HG02840 (cell line): ENCODE data around the gene PCDHA1.
"Not testable (repeated sequence)": the region's sequence is repeated elsewhere in the genome, so short reads cannot be mapped to it uniquely, and the experiment has no call there.

Source experiments
- ATAC-seq: cut with Tn5 transposase; IDR thresholded peaks from one replicate; pipeline ENCODE4 v1.9.1; 2021; ENCODE audit warnings: mild to moderate bottlenecking, moderate library complexity, moderate number of reproducible peaks; ENCODE audit not compliant: unreplicated experiment, low FRiP score

The PCDHA1 gene

DNA sequence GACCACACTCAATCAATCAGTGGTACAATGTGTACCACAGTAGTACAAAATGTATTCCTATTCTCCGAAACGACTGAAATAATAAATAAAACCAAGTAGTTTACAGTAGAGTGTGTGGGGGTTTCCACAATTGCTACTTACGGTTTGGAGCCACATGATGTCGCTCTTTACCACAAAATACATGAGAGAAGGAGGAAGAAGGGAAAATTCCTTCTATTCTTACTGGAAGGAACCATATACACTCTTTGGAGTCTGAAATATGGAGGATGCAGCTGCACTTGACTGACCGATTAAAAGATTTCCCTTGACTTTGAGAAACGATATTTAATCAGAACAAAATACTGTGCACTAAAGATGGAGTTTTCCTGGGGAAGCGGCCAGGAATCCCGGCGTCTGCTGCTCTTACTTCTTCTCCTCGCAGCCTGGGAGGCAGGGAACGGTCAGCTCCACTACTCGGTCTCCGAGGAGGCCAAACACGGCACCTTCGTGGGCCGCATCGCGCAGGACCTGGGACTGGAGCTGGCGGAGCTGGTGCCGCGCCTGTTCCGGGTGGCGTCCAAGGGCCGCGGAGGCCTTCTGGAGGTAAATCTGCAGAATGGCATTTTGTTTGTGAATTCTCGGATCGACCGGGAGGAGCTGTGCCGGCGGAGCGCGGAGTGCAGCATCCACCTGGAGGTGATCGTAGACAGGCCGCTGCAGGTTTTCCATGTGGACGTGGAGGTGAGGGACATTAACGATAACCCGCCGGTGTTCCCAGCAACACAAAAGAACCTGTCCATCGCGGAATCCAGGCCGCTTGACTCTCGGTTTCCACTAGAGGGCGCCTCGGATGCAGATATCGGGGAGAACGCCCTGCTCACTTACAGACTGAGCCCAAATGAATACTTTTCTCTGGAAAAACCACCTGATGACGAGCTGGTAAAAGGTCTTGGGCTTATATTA is 21.2 kb downstream of the PCDHA1 start, which contains the start of gene PCDHA4:
TSS of gene PCDHA4 (plus strand) at position 235 of the 942 bp plus-strand sequence.
- ATAC-seq, result no peak

DNA sequence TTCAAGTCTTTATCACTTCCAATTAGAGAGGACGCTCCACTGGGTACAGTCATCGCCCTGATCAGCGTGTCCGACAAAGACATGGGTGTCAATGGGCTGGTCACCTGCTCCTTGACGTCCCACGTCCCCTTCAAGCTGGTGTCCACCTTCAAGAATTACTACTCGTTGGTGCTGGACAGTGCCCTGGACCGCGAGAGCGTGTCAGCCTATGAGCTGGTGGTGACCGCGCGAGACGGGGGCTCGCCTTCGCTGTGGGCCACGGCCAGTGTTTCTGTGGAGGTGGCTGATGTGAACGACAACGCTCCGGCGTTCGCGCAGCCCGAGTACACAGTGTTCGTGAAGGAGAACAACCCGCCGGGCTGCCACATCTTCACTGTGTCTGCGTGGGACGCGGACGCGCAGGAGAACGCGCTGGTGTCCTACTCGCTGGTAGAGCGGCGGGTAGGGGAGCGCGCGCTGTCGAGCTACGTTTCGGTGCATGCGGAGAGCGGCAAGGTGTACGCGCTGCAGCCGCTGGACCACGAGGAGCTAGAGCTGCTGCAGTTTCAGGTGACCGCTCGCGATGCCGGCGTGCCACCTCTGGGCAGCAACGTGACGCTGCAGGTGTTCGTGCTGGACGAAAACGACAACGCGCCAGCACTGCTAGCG is 22.4 kb downstream of the PCDHA1 start:
- not testable (repeated sequence) for ATAC-seq

DNA sequence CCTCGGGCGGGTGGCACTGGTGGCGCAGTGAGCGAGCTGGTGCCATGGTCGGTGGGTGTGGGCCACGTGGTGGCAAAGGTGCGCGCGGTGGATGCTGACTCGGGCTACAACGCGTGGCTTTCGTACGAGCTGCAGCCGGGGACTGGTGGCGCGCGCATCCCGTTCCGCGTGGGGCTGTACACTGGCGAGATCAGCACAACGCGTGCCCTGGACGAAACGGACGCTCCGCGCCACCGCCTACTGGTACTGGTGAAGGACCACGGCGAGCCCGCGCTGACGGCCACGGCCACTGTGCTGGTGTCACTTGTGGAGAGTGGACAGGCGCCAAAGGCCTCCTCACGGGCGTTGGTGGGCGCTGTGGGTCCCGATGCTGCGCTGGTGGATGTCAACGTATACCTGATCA is 22.9 kb downstream of the PCDHA1 start:
- no peak for ATAC-seq

DNA sequence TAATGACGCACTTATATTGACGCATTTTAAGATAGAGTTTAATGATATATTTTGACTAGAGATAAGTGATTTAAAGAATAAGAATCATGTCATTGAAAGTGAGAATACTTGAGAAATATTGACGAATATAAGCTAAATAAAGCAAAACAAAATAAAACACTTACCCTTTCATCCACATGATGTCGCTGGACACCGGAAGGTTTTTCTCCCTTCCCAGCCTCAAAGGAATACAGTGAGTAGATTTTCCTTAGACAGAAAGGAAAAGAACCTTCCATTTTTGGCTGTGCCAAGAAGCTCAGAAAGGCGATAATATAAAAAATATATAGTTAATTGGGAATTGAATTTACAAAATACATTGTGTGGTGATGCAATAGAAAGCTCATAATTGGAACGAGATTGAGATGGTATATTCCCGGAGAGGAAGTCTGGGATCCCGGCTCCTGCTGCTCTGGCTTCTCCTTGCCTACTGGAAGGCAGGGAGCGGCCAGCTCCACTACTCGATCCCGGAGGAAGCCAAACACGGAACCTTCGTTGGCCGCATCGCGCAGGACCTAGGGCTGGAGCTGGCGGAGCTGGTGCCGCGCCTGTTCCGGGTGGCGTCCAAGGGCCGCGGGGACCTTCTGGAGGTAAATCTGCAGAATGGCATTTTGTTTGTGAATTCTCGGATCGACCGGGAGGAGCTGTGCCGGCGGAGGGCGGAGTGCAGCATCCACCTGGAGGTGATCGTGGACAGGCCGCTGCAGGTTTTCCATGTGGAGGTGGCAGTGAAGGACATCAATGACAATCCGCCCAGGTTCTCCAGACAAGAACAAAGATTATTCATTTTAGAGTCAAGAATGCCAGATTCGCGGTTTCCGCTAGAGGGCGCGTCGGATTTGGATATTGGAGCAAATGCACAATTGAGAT is 35.7 kb downstream of the PCDHA1 start, which contains the start of gene PCDHA5:
TSS of gene PCDHA5 (plus strand) at position 239 of the 906 bp plus-strand sequence.
- ATAC-seq, result no peak

DNA sequence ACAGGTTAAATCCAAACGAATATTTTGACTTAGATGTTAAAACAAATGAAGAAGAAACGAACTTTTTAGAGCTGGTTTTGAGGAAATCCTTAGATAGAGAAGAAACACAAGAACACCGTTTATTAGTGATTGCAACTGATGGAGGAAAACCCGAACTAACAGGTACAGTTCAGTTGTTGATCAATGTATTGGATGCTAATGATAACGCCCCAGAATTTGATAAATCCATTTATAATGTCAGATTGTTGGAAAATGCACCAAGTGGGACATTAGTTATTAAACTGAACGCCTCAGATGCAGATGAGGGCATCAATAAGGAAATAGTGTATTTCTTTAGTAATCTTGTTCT is 36.3 kb downstream of the PCDHA1 start:
- no peak for ATAC-seq

DNA sequence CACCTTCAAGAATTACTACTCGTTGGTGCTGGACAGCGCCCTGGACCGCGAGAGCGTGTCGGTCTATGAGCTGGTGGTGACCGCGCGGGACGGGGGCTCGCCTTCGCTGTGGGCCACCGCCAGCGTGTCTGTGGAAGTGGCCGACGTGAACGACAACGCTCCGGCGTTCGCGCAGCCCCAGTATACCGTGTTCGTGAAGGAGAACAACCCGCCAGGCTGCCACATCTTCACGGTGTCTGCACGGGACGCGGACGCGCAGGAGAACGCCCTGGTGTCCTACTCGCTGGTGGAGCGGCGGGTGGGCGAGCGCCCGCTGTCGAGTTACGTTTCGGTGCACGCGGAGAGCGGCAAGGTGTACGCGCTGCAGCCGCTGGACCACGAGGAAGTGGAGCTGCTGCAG is 37.0 kb downstream of the PCDHA1 start:
- not testable (repeated sequence) for ATAC-seq

DNA sequence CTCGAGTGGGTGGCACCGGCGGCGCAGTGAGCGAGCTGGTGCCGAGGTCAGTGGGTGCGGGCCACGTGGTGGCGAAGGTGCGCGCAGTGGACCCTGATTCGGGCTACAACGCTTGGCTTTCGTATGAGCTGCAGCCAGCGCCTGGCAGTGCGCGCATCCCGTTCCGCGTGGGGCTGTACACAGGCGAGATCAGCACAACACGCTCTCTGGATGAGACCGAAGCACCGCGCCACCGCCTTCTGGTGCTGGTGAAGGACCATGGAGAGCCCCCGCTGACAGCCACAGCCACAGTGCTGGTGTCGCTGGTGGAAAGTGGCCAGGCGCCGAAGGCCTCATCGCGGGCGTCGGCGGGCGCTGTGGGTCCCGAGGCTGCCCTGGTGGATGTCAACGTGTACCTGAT is 37.5 kb downstream of the PCDHA1 start:
- no peak for ATAC-seq

DNA sequence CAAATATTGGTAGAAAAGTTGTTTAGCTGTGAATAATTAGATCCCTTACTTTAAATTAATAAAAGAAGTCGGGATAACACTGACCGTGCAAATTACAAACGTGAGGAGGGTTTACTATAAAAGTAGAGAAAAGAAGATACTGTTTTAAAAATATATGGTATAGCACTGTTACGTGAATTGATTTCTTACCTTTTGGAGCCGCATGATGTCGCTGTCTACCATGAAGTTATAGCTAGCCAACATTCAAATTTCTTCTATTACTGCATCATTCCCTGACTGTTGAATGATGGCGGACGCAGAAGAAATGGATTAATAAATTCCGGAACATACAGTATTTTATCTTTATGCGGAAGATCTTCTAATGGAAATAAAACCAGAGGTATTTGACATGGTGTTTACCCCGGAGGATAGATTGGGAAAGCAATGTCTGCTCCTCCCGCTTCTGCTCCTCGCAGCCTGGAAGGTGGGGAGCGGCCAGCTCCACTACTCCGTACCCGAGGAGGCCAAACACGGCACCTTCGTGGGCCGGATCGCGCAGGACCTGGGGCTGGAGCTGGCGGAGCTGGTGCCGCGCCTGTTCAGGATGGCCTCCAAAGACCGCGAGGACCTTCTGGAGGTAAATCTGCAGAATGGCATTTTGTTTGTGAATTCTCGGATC is 41.9 kb downstream of the PCDHA1 start, which contains the start of gene PCDHA6:
TSS of gene PCDHA6 (plus strand) at position 257 of the 658 bp plus-strand sequence. CDS start at position 389, 132 bp downstream.
- no peak for ATAC-seq

DNA sequence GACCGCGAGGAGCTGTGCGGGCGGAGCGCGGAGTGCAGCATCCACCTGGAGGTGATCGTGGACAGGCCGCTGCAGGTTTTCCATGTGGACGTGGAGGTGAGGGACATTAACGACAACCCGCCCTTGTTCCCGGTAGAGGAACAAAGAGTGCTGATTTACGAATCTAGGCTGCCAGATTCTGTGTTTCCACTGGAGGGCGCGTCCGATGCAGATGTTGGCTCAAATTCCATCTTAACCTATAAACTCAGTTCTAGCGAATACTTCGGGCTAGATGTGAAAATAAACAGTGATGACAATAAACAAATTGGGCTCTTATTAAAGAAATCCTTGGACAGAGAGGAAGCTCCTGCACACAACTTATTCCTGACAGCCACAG is 42.4 kb downstream of the PCDHA1 start:
- no peak for ATAC-seq

DNA sequence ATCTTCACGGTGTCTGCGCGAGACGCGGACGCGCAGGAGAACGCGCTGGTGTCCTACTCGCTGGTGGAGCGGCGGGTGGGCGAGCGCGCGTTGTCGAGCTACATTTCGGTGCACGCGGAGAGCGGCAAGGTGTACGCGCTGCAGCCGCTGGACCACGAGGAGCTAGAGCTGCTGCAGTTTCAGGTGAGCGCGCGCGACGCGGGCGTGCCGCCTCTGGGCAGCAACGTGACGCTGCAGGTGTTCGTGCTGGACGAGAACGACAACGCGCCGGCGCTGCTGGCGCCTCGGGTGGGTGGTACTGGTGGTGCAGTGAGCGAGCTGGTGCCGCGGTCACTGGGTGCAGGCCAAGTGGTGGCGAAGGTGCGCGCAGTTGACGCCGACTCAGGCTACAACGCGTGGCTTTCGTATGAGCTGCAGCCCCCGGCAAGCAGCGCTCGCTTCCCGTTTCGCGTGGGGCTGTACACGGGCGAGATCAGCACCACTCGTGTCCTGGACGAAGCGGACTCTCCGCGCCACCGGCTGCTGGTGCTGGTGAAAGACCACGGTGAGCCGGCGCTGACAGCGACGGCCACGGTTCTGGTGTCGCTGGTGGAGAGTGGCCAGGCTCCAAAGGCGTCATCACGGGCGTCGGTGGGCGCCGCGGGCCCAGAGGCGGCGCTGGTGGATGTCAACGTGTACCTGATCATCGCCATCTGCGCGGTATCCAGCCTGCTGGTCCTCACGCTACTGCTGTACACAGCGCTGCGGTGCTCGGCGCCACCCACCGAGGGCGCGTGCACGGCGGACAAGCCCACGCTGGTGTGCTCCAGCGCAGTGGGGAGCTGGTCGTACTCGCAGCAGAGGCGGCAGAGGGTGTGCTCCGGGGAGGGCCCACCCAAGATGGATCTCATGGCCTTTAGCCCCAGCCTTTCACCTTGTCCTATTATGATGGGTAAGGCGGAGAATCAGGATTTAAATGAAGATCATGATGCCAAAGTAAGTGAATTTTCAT is 43.9 kb downstream of the PCDHA1 start:
- ATAC-seq, result not testable (repeated sequence)

DNA sequence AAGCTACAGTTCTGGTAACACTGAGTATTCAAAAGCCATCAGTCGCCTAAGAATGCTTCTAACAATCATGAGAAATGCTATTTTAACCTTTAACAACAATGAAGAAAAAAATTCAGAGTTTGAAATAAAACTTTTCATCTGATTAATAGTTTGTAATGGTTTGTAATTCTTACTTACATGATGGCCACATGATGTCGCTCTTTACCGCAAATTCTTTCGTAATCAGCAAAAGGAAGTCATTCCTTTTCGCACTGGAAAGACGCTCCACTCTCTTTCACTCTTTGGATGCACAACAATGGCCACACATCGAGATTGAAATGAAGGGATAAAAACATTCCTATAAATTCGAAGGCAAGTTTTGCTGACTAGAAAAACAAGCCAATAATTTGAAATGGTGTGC is 48.1 kb downstream of the PCDHA1 start, which contains the start of gene PCDHA7:
TSS of gene PCDHA7 (plus strand) at position 277 of the 400 bp plus-strand sequence. CDS start at position 392, 115 bp downstream.
- no peak for ATAC-seq

DNA sequence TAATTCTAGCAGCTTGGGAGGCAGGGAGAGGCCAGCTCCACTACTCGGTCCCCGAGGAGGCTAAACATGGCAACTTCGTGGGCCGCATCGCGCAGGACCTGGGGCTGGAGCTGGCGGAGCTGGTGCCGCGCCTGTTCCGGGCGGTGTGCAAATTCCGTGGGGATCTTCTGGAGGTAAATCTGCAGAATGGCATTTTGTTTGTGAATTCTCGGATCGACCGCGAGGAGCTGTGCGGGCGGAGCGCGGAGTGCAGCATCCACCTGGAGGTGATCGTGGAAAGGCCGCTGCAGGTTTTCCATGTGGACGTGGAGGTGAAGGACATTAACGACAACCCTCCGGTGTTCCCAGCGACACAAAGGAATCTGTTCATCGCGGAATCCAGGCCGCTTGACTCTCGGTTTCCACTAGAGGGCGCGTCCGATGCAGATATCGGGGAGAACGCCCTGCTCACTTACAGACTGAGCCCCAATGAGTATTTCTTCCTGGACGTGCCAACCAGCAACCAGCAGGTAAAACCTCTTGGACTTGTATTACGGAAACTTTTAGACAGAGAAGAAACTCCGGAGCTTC is 48.6 kb downstream of the PCDHA1 start:
- not testable (repeated sequence) for ATAC-seq

DNA sequence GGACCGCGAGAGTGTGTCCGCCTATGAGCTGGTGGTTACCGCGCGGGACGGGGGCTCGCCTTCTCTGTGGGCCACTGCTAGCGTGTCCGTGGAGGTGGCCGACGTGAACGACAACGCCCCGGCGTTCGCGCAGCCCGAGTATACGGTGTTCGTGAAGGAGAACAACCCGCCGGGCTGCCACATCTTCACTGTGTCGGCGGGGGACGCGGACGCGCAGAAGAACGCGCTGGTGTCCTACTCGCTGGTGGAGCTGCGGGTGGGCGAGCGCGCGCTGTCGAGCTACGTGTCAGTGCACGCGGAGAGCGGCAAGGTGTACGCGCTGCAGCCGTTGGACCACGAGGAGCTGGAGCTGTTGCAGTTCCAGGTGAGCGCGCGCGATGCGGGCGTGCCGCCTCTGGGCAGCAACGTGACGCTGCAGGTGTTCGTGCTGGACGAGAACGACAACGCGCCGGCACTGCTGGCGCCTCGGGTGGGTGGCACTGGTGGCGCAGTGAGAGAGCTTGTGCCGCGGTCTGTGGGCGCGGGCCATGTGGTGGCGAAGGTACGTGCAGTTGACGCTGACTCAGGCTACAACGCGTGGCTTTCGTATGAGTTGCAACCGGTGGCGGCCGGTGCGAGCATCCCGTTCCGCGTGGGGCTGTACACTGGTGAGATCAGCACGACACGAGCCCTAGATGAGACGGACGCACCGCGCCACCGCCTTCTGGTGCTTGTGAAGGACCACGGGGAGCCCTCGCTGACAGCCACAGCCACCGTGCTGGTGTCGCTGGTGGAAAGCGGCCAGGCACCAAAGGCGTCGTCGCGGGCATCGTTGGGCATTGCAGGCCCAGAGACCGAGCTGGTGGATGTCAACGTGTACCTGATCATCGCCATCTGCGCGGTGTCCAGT is 49.9 kb downstream of the PCDHA1 start:
- ATAC-seq, result no peak

DNA sequence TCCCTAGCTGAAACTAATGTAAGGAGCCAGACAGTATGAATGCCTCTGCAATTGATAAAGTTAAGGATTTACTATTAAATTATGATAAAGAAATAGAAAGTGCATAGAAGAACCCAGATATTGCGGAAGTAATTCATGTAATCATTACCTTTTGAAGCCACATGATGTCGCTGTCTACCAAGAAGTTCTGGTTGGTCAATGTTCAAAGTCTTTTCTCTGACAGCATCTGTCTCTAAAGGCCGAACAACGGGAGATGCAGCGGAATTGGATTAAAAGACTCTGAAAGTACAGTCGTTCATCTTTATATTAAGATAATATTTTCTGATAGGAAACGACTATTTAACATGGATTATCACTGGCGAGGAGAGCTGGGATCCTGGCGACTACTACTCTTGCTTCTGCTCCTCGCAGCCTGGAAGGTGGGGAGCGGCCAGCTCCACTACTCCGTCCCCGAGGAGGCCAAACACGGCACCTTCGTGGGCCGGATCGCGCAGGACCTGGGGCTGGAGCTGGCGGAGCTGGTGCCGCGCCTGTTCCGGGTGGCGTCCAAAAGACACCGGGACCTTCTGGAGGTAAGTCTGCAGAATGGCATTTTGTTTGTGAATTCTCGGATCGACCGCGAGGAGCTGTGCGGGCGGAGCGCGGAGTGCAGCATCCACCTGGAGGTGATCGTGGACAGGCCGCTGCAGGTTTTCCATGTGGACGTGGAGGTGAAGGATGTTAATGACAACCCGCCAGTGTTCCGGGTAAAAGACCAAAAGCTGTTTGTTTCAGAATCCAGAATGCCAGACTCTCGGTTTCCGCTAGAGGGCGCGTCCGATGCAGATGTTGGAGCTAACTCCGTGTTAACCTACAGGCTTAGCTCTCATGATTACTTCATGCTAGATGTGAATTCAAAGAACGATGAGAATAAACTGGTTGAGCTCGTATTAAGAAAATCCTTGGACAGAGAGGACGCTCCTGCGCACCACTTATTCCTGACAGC is 55.3 kb downstream of the PCDHA1 start, which contains the start of gene PCDHA8:
TSS of gene PCDHA8 (plus strand) at position 210 of the 985 bp plus-strand sequence. CDS start at position 345, 135 bp downstream.
- ATAC-seq, result no peak

DNA sequence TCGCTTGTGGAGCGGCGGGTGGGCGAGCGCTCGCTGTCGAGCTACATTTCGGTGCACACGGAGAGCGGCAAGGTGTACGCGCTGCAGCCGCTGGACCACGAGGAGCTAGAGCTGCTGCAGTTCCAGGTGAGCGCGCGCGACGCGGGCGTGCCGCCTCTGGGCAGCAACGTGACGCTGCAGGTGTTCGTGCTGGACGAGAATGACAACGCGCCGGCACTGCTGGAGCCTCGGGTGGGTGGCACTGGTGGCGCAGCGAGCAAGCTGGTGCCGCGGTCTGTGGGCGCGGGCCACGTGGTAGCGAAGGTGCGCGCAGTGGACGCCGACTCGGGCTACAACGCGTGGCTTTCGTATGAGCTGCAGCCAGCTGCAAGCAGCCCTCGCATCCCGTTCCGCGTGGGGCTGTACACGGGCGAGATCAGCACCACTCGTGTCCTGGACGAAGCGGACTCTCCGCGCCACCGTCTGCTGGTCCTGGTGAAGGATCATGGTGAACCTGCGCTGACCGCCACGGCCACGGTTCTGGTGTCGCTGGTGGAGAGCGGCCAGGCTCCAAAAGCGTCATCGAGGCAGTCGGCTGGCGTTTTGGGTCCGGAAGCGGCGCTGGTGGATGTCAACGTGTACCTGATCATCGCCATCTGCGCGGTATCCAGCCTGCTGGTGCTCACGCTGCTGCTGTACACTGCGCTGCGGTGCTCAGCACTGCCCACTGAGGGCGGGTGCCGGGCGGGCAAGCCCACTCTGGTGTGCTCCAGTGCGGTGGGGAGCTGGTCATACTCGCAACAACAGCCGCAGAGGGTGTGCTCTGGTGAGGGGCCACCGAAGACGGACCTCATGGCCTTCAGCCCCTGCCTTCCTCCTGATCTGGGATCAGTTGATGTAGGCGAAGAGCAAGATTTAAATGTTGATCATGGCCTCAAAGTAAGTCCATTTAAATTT is 57.1 kb downstream of the PCDHA1 start:
- no peak for ATAC-seq
